GM21619 (cell line): ENCODE results near the gene WNT3A.
"Not testable (repeated sequence)": the region's sequence is repeated elsewhere in the genome, so short reads cannot be mapped to it uniquely, and the experiment has no call there.

Experiments used
- ATAC-seq: cut with Tn5 transposase; IDR thresholded peaks from one replicate; pipeline ENCODE4 v1.9.1; 2021; ENCODE audit not compliant: unreplicated experiment

The WNT3A gene

GRCh38 chr1:228006786-228007048 lies at the start of gene WNT3A:
Gene WNT3A (plus strand): TSS chr1:228006998. CDS start chr1:228007129, 131 bp downstream.
- ATAC-seq: no peak

GRCh38 chr1:227958617-227959324 lies 48.0 kb upstream of the WNT3A start:
- ATAC-seq: no peak

- no peak for ATAC-seq
Measured at GRCh38 chr1:227959325-227959860, 47.4 kb upstream of the WNT3A start.

GRCh38 chr1:227961651-227962466 lies 44.9 kb upstream of the WNT3A start:
- no peak for ATAC-seq

- not testable (repeated sequence) for ATAC-seq
Measured at GRCh38 chr1:227966733-227967132, 40.1 kb upstream of the WNT3A start.

GRCh38 chr1:227967815-227968214 lies 39.0 kb upstream of the WNT3A start:
- not testable (repeated sequence) for ATAC-seq

GRCh38 chr1:227970076-227970995 lies 36.5 kb upstream of the WNT3A start:
- not testable (repeated sequence) for ATAC-seq

GRCh38 chr1:227971216-227971615 lies 35.6 kb upstream of the WNT3A start:
- ATAC-seq: not testable (repeated sequence)

- not testable (repeated sequence) for ATAC-seq
Measured at GRCh38 chr1:227971643-227972282, 35.0 kb upstream of the WNT3A start.

GRCh38 chr1:227972283-227972679 lies 34.5 kb upstream of the WNT3A start:
- ATAC-seq: not testable (repeated sequence)

GRCh38 chr1:227972843-227973374 lies 33.9 kb upstream of the WNT3A start:
- not testable (repeated sequence) for ATAC-seq

- not testable (repeated sequence) for ATAC-seq
Measured at GRCh38 chr1:227973724-227974288, 33.0 kb upstream of the WNT3A start.

- not testable (repeated sequence) for ATAC-seq
Measured at GRCh38 chr1:227975583-227976283, 31.1 kb upstream of the WNT3A start.

- ATAC-seq: no peak
Measured at GRCh38 chr1:227987181-227987580, 19.6 kb upstream of the WNT3A start.

GRCh38 chr1:227994632-227995300 lies 12.0 kb upstream of the WNT3A start:
- no peak for ATAC-seq

- ATAC-seq: no peak
Measured at GRCh38 chr1:227996187-227996950, 10.4 kb upstream of the WNT3A start.

GRCh38 chr1:227998374-227999055 lies 8.3 kb upstream of the WNT3A start:
- ATAC-seq: no peak
